CD14-positive monocyte (primary cell): Measurements from ENCODE around the gene GSTM2. TPM values are rescaled to one million over a fixed set of nuclear protein-coding genes. Genes with fewer than 3 reads are reported as not detected.
A peak's percentile ranks its signal among the peaks of the same experiment; 100 is the strongest.

ENCODE experiments used
- DNase-seq, 3 donors: peaks; one replicate each; pipeline ENCODE4 v3.0.0-alpha.2; 2011 to 2022
- H2AFZ ChIP-seq: 2 replicates; pipeline ENCODE4 v1.6.0; 2012; ENCODE audit warnings: mild to moderate bottlenecking, low read depth, low read length, inconsistent platforms; ENCODE audit not compliant: insufficient read depth, poor library complexity, severe bottlenecking
- H3K27ac ChIP-seq, 2 donors: 1 replicate in 1 of 2; 2 replicates in 1 of 2; pipeline ENCODE4 v1.5.1; 2012 to 2013; ENCODE audit warnings: low read length in 2 of 2, control low read depth in 1 of 2, inconsistent platforms in 1 of 2, low read depth in 1 of 2, mild to moderate bottlenecking in 1 of 2
- H3K27me3 ChIP-seq, 2 donors: one replicate each; pipeline versions ENCODE4 v1.6.0 to v1.6.1; 2011 to 2013; ENCODE audit warnings: low read length in 2 of 2; ENCODE audit not compliant: control insufficient read depth in 2 of 2, insufficient read depth in 2 of 2
- H3K36me3 ChIP-seq, 2 donors: replicated peaks in 1 of 2; 1 replicate in 1 of 2; 2 replicates in 1 of 2; pipeline versions ENCODE4 v1.5.1 to v1.6.1; 2012 to 2013; ENCODE audit warnings: low read length in 2 of 2, control low read depth in 1 of 2, inconsistent platforms in 1 of 2, mild to moderate bottlenecking in 1 of 2; ENCODE audit not compliant: insufficient read depth in 2 of 2, control insufficient read depth in 1 of 2
- H3K4me1 ChIP-seq, 2 donors: 1 replicate in 1 of 2; 2 replicates in 1 of 2; pipeline versions ENCODE4 v1.5.1 to v1.6.1; 2012 to 2013; ENCODE audit warnings: low read length in 2 of 2, control low read depth in 1 of 2, inconsistent platforms in 1 of 2, mild to moderate bottlenecking in 1 of 2, moderate library complexity in 1 of 2; ENCODE audit not compliant: insufficient read depth in 2 of 2, control insufficient read depth in 1 of 2
- H3K4me2 ChIP-seq: replicated peaks from 2 replicates; pipeline ENCODE3; 2012; ENCODE audit warnings: low read length, moderate library complexity, mild to moderate bottlenecking; ENCODE audit not compliant: poor library complexity, severe bottlenecking; ENCODE audit errors: extremely low read depth
- H3K4me3 ChIP-seq, 3 experiments: fragments of 200-600 bp in 1 of 3; sonication (generic) in 1 of 3; replicated peaks in 1 of 3; 1 replicate in 2 of 3; 2 replicates in 1 of 3; pipeline ENCODE4 v1.5.1; 2011 to 2013; ENCODE audit warnings: low read length in 3 of 3, mild to moderate bottlenecking in 3 of 3, control low read depth in 2 of 3, low read depth in 2 of 3, inconsistent platforms in 1 of 3, moderate library complexity in 1 of 3
- H3K79me2 ChIP-seq: 2 replicates; pipeline ENCODE4 v1.6.0; 2012; ENCODE audit warnings: mild to moderate bottlenecking, control low read depth, inconsistent platforms, low read length, moderate library complexity; ENCODE audit not compliant: insufficient read depth
- H3K9ac ChIP-seq: 2 replicates; pipeline ENCODE4 v1.6.0; 2017; ENCODE audit warnings: low read length, mild to moderate bottlenecking; ENCODE audit not compliant: insufficient read depth, poor library complexity, severe bottlenecking
- H3K9me3 ChIP-seq, 2 donors: replicated peaks in 1 of 2; 1 replicate in 1 of 2; 2 replicates in 1 of 2; pipeline versions ENCODE4 v1.5.1 to v1.6.1; 2012 to 2013; ENCODE audit warnings: low read length in 2 of 2, control low read depth in 1 of 2; ENCODE audit not compliant: control insufficient read depth in 1 of 2, insufficient read depth in 1 of 2
- H4K20me1 ChIP-seq: 2 replicates; pipeline ENCODE4 v1.6.0; 2012; ENCODE audit warnings: mild to moderate bottlenecking, low read length, control low read depth, moderate library complexity; ENCODE audit not compliant: insufficient read depth
- H3K27ac Mint-ChIP-seq, 7 donors: one replicate each; pipeline ENCODE4 v1.8.0; 2020; ENCODE audit warnings: mild to moderate bottlenecking in 7 of 7, mixed read lengths in 7 of 7, moderate library complexity in 6 of 7, inconsistent platforms in 2 of 7
- H3K27me3 Mint-ChIP-seq, 3 donors: one replicate each; pipeline ENCODE4 v1.8.0; 2021 to 2022; ENCODE audit warnings: low read depth in 3 of 3, mild to moderate bottlenecking in 3 of 3, mixed read lengths in 3 of 3, moderate library complexity in 3 of 3, inconsistent platforms in 1 of 3
- H3K36me3 Mint-ChIP-seq, 2 donors: one replicate each; pipeline ENCODE4 v1.8.0; 2020; ENCODE audit warnings: mixed read lengths in 2 of 2, inconsistent platforms in 1 of 2, mild to moderate bottlenecking in 1 of 2
- H3K4me1 Mint-ChIP-seq: one replicate; pipeline ENCODE4 v1.8.0; 2020; ENCODE audit warnings: mild to moderate bottlenecking, mixed read lengths
- H3K4me3 Mint-ChIP-seq, 2 donors: one replicate each; pipeline ENCODE4 v1.8.0; 2020; ENCODE audit warnings: mild to moderate bottlenecking in 2 of 2, mixed read lengths in 2 of 2, moderate library complexity in 1 of 2
- H3K9me3 Mint-ChIP-seq, 7 donors: one replicate each; pipeline ENCODE4 v1.8.0; 2020 to 2022; ENCODE audit warnings: mixed read lengths in 7 of 7, mild to moderate bottlenecking in 6 of 7, moderate library complexity in 6 of 7, inconsistent platforms in 2 of 7
- WGBS: methylation state at CpG from one replicate; pipeline ENCODE4 v1.1.5; 2013; ENCODE audit warnings: missing lambda C conversion rate; ENCODE audit not compliant: insufficient coverage; 5-methylcytosine and 5-hydroxymethylcytosine counted together
- intact Hi-C, 2 donors: fragments of 100-400 bp; cut with micrococcal nuclease; formaldehyde crosslinking; loops; one replicate each; pipeline versions ENCODE4 v1.15.0 to v1.15.1; 2023
- polyA plus RNA-seq, 3 donors: library from polyadenylated mRNA; depleted of rRNA in 1 of 3; unstranded in 2 of 3; stranded (reverse) in 1 of 3; fragments of 300-500 nt in 2 of 3; fragments of >200 nt in 1 of 3; fragmentation: Illumina TruSeq in 2 of 3; gene quantifications; 1 replicate in 2 of 3; 2 replicates in 1 of 3; pipeline ENCODE4 v1.2.3, GENCODE V29; 2012 to 2021
- TF ChIP-seq, protein P1 (sequence below): fragments of 200-600 bp; IDR thresholded peaks from one replicate; pipeline ENCODE4 v1.8.0; 2022; ENCODE audit warnings: antibody characterized with exemption, mild to moderate bottlenecking

GSTM2 gene
- polyA plus RNA-seq, 3 donors = 1.5 to 12.0 (median 6.3) TPM

DNA sequence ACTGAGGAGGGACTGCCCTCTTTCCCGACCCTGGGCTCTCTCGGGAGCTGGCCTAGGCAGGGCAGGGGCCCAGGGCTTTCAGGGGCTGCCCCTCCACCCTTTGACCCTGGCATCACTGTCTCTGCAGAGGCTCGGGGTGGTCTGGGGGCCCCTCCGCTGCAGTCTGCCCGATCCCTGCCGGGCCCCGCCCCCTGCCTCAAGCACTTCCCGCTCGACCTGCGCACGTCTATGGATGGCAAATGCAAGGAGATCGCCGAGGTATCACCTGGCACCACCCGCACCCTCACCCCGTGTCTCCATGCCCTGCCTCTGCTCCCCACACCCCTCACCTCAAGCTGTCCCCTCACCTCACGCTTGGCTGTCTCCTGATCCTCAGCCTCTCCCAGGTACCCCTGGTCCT is 42.7 kb upstream of the GSTM2 start:
- no peak overlapping the region for H3K9ac ChIP-seq
- H3K4me2 ChIP-seq = no peak overlapping the region
- DNase-seq = peak in 1 of 3 donors; percentile 3
- H3K27ac Mint-ChIP-seq = peak overlapping the region in 4 of 7 donors; percentile 2 to 66 (median 48)
- TF ChIP-seq, protein P1, sequence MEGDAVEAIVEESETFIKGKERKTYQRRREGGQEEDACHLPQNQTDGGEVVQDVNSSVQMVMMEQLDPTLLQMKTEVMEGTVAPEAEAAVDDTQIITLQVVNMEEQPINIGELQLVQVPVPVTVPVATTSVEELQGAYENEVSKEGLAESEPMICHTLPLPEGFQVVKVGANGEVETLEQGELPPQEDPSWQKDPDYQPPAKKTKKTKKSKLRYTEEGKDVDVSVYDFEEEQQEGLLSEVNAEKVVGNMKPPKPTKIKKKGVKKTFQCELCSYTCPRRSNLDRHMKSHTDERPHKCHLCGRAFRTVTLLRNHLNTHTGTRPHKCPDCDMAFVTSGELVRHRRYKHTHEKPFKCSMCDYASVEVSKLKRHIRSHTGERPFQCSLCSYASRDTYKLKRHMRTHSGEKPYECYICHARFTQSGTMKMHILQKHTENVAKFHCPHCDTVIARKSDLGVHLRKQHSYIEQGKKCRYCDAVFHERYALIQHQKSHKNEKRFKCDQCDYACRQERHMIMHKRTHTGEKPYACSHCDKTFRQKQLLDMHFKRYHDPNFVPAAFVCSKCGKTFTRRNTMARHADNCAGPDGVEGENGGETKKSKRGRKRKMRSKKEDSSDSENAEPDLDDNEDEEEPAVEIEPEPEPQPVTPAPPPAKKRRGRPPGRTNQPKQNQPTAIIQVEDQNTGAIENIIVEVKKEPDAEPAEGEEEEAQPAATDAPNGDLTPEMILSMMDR = no peak
- H3K4me3 Mint-ChIP-seq = no peak overlapping the region
- peaks cover 56 to 69% of the 10 kb centered on the region in 2 donors for H3K36me3 Mint-ChIP-seq
- H3K4me3 ChIP-seq = no peak overlapping the region
- intact Hi-C loops = no loop called here
- peaks cover 0 to 3% (median 2%) of the 10 kb centered on the region in 3 donors for H3K27me3 Mint-ChIP-seq
- H2AFZ ChIP-seq = no peak overlapping the region
- WGBS = 93% methylated on average over 15 of the region's 16 CpGs
- peaks cover 48 to 52% of the 10 kb centered on the region in 2 donors for H3K36me3 ChIP-seq
- peaks cover 36 to 41% of the 10 kb centered on the region in 2 donors for H3K4me1 ChIP-seq
- no peaks in the 10 kb centered on the region for H3K27me3 ChIP-seq
- peaks cover 40% of the 10 kb centered on the region for H3K4me1 Mint-ChIP-seq
- no peak overlapping the region for H3K27ac ChIP-seq
- no peaks in the 10 kb centered on the region for H3K9me3 ChIP-seq
- H3K79me2 ChIP-seq = peaks cover 54% of the 10 kb centered on the region
- H4K20me1 ChIP-seq = peaks cover 94% of the 10 kb centered on the region
- H3K9me3 Mint-ChIP-seq = peaks cover 0 to 2% (median 0%) of the 10 kb centered on the region in 7 donors

DNA sequence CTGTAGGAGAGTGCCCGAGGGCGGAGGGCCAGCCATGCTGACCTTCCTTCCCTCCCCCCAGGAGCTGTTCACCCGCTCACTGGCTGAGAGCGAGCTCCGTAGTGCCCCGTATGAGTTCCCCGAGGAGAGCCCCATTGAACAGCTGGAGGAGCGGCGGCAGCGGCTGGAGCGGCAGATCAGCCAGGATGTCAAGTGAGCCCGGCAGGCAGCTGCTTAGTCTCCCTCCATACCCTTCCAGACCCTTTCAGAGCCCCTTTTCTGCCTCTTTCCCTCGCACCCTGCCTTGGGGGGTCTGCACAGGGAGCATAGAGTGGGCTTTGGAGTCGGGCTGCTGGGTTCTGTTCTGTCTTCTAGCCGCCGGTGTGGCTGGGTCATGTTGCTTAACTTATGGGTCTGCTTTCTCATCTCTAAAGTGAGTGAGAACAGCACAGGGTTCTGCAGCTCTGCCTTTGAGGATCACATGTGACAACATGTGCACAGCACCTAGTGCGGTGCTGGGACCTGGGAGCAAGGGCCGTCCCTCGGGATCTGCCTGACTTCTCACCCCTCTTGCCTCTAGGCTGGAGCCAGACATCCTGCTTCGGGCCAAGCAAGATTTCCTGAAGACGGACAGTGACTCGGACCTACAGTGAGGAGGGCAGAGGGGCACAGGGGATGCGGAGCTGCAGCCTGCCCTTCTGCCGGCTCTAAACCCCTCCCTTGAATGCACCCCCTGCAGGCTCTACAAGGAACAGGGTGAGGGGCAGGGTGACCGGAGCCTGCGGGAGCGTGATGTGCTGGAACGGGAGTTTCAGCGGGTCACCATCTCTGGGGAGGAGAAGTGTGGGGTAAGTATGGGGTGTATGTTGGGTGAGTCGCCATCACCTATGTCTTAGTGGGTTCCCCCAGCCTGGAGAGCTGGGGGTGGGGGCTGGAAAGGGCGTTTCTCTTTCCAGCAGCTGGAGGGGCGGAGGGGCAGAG is 42.0 kb upstream of the GSTM2 start:
- Mint-ChIP-seq H3K27ac (peak overlapping the region in 6 of 7 donors; percentile 2 to 66 (median 32)), H3K9me3 (peaks cover 0 to 2% (median 0%) of the 10 kb centered on the region in 7 donors), H3K27me3 (peaks cover 0 to 3% (median 2%) of the 10 kb centered on the region in 3 donors), H3K36me3 (peaks cover 59 to 73% of the 10 kb centered on the region in 2 donors), H3K4me1 (peaks cover 40% of the 10 kb centered on the region), H3K4me3 (no peak overlapping the region)
- TF ChIP-seq, protein P1 = no peak
- Histone ChIP-seq H3K27ac (no peak overlapping the region), H4K20me1 (peaks cover 98% of the 10 kb centered on the region), H3K9ac (no peak overlapping the region), H3K79me2 (peaks cover 47% of the 10 kb centered on the region), H3K9me3 (no peaks in the 10 kb centered on the region), H3K4me1 (peaks cover 36 to 41% of the 10 kb centered on the region in 2 donors), H3K4me2 (no peak overlapping the region), H3K4me3 (no peak overlapping the region), H2AFZ (no peak overlapping the region), H3K27me3 (no peaks in the 10 kb centered on the region), H3K36me3 (peaks cover 53 to 57% of the 10 kb centered on the region in 2 donors)
- intact Hi-C loops = no loop called here
- 93% methylated on average over 28 of the region's 32 CpGs for WGBS
- peak in 1 of 3 donors; percentile 2 for DNase-seq
